Trophoblast cell (in vitro differentiated cells and primary cell): ENCODE data around the gene CSF1R.
"Not testable (repeated sequence)": the region's sequence is repeated elsewhere in the genome, so short reads cannot be mapped to it uniquely, and the experiment has no call there.

Experiments
- DNase-seq, 2 donors: peaks; one replicate each; pipeline ENCODE4 v3.0.0-alpha.2; 2016
- H2AFZ ChIP-seq: 2 replicates; pipeline ENCODE4 v1.6.1; 2013; ENCODE audit warnings: low read length, moderate library complexity, mild to moderate bottlenecking; ENCODE audit not compliant: insufficient read depth, poor library complexity
- H2AK5ac ChIP-seq: 2 replicates; pipeline ENCODE4 v1.6.1; 2013; ENCODE audit warnings: mild to moderate bottlenecking, low read length
- H2BK120ac ChIP-seq: 2 replicates; pipeline ENCODE4 v1.6.1; 2013; ENCODE audit warnings: low read length, mild to moderate bottlenecking, moderate library complexity; ENCODE audit not compliant: insufficient read depth, poor library complexity
- H2BK12ac ChIP-seq: 2 replicates; pipeline ENCODE4 v1.6.1; 2013; ENCODE audit warnings: mild to moderate bottlenecking, low read length, moderate library complexity
- H2BK5ac ChIP-seq: 2 replicates; pipeline ENCODE4 v1.6.1; 2013; ENCODE audit warnings: low read length, low read depth, moderate library complexity, mild to moderate bottlenecking; ENCODE audit not compliant: poor library complexity
- H3K14ac ChIP-seq: 2 replicates; pipeline ENCODE4 v1.6.1; 2013; ENCODE audit warnings: mild to moderate bottlenecking, low read length
- H3K18ac ChIP-seq: 2 replicates; pipeline ENCODE4 v1.6.1; 2013; ENCODE audit warnings: mild to moderate bottlenecking, low read length
- H3K23ac ChIP-seq: 2 replicates; pipeline ENCODE4 v1.6.1; 2013; ENCODE audit warnings: low read length
- H3K27ac ChIP-seq: 2 replicates; pipeline ENCODE4 v1.5.1; 2013; ENCODE audit warnings: low read depth, mild to moderate bottlenecking, inconsistent platforms, low read length, moderate library complexity
- H3K27me3 ChIP-seq: 2 replicates; pipeline ENCODE4 v1.6.1; 2013; ENCODE audit warnings: inconsistent platforms, mild to moderate bottlenecking, low read length, moderate library complexity; ENCODE audit not compliant: insufficient read depth
- H3K36me3 ChIP-seq, 2 experiments: 1 replicate in 1 of 2; 2 replicates in 1 of 2; pipeline ENCODE4 v1.6.1; 2013; ENCODE audit warnings: low read length in 2 of 2, mild to moderate bottlenecking in 2 of 2, moderate library complexity in 1 of 2; ENCODE audit not compliant: insufficient read depth in 2 of 2, control insufficient read depth in 1 of 2
- H3K4ac ChIP-seq: 2 replicates; pipeline ENCODE4 v1.6.1; 2013; ENCODE audit warnings: low read depth, mild to moderate bottlenecking, low read length, moderate library complexity
- H3K4me1 ChIP-seq, 2 experiments: 1 replicate in 1 of 2; 2 replicates in 1 of 2; pipeline ENCODE4 v1.6.1; 2013; ENCODE audit warnings: low read length in 2 of 2, mild to moderate bottlenecking in 2 of 2, moderate library complexity in 1 of 2; ENCODE audit not compliant: insufficient read depth in 2 of 2, control insufficient read depth in 1 of 2
- H3K4me2 ChIP-seq: 2 replicates; pipeline ENCODE4 v1.6.1; 2013; ENCODE audit warnings: inconsistent platforms, mild to moderate bottlenecking, low read length, moderate library complexity
- H3K4me3 ChIP-seq: 2 replicates; pipeline ENCODE4 v1.5.1; 2013; ENCODE audit warnings: mild to moderate bottlenecking, low read depth, low read length, inconsistent platforms
- H3K79me1 ChIP-seq: one replicate; pipeline ENCODE4 v1.6.1; 2013; ENCODE audit warnings: low read length
- H3K79me2 ChIP-seq: 2 replicates; pipeline ENCODE4 v1.6.1; 2013; ENCODE audit warnings: low read length, mild to moderate bottlenecking; ENCODE audit not compliant: control insufficient read depth, insufficient read depth, poor library complexity
- H3K9ac ChIP-seq: 2 replicates; pipeline ENCODE4 v1.6.1; 2013; ENCODE audit warnings: mild to moderate bottlenecking, low read length
- H3K9me3 ChIP-seq: 2 replicates; pipeline ENCODE4 v1.6.1; 2013; ENCODE audit warnings: low read depth, mild to moderate bottlenecking, control low read depth, inconsistent platforms, low read length; ENCODE audit not compliant: insufficient read depth
- H4K12ac ChIP-seq: 2 replicates; pipeline ENCODE4 v1.6.1; 2013; ENCODE audit warnings: low read depth, mild to moderate bottlenecking, low read length, moderate library complexity
- H4K8ac ChIP-seq: 2 replicates; pipeline ENCODE4 v1.6.1; 2013; ENCODE audit warnings: low read depth, mild to moderate bottlenecking, low read length, moderate library complexity
- H4K91ac ChIP-seq: one replicate; pipeline ENCODE4 v1.6.1; 2013; ENCODE audit warnings: low read depth, mild to moderate bottlenecking, low read length, moderate library complexity
- WGBS: extraction: QIAGEN DNeasy Blood & Tissue Kit; methylation state at CpG from one replicate; pipeline ENCODE4 v1.1.7; 2013; ENCODE audit warnings: missing lambda C conversion rate; ENCODE audit not compliant: insufficient read length, insufficient coverage; ENCODE audit errors: extremely low coverage; 5-methylcytosine and 5-hydroxymethylcytosine counted together

Gene CSF1R

GRCh38 chr5:150051657-150052195 lies 34.6 kb downstream of the CSF1R start:
- Histone ChIP-seq H3K79me2 (no peaks in the 10 kb centered on the region), H3K18ac (no peak overlapping the region), H3K27me3 (no peaks in the 10 kb centered on the region), H2BK5ac (no peak overlapping the region), H3K27ac (no peak overlapping the region), H3K9me3 (peaks cover 2% of the 10 kb centered on the region), H3K4ac (no peak overlapping the region), H4K91ac (no peak overlapping the region), H3K23ac (no peak overlapping the region), H4K12ac (no peak overlapping the region), H3K36me3 (peaks cover 74 to 87% of the 10 kb centered on the region in 2 experiments), H3K4me3 (no peak overlapping the region), H2BK12ac (no peak overlapping the region), H3K9ac (no peak overlapping the region), H3K4me2 (no peak overlapping the region), H3K4me1 (peaks cover 0 to 7% of the 10 kb centered on the region in 2 experiments), H3K14ac (no peak overlapping the region), H4K8ac (no peak overlapping the region), H2BK120ac (no peak overlapping the region), H2AK5ac (no peak overlapping the region), H3K79me1 (no peaks in the 10 kb centered on the region), H2AFZ (no peak overlapping the region)
- no peak for DNase-seq
- WGBS: no CpG with 5 or more reads among the region's 18 CpGs

- H4K12ac ChIP-seq, H3K4me3 ChIP-seq, H3K4me2 ChIP-seq, H4K91ac ChIP-seq, H3K14ac ChIP-seq, H2AK5ac ChIP-seq, H2BK120ac ChIP-seq, H3K4me1 ChIP-seq, H3K18ac ChIP-seq, H3K79me1 ChIP-seq, H3K4ac ChIP-seq, H3K27ac ChIP-seq, H4K8ac ChIP-seq, H2BK5ac ChIP-seq, H2BK12ac ChIP-seq, H3K27me3 ChIP-seq, H3K9me3 ChIP-seq, H3K79me2 ChIP-seq, H3K23ac ChIP-seq, H3K9ac ChIP-seq, H2AFZ ChIP-seq: not testable (repeated sequence)
- no CpG with 5 or more reads among the region's 14 CpGs for WGBS
- peak; percentile 88 to 91 for DNase-seq
- peaks cover 71 to 84% of the 10 kb centered on the region in 2 experiments for H3K36me3 ChIP-seq
Measured at GRCh38 chr5:150050172-150050811, 36.1 kb downstream of the CSF1R start.

- DNase-seq: no peak
- H2BK120ac ChIP-seq: no peak overlapping the region
- no peak overlapping the region for H3K23ac ChIP-seq
- H3K4ac ChIP-seq: no peak overlapping the region
- H2AFZ ChIP-seq: no peak overlapping the region
- no peak overlapping the region for H3K4me2 ChIP-seq
- no peak overlapping the region for H3K14ac ChIP-seq
- H3K79me1 ChIP-seq: no peaks in the 10 kb centered on the region
- H4K91ac ChIP-seq: no peak overlapping the region
- no peak overlapping the region for H2AK5ac ChIP-seq
- no peak overlapping the region for H3K27ac ChIP-seq
- H4K8ac ChIP-seq: no peak overlapping the region
- no peak overlapping the region for H3K4me3 ChIP-seq
- no peak overlapping the region for H3K9ac ChIP-seq
- no peak overlapping the region for H2BK5ac ChIP-seq
- H2BK12ac ChIP-seq: no peak overlapping the region
- no peak overlapping the region for H4K12ac ChIP-seq
- H3K79me2 ChIP-seq: no peaks in the 10 kb centered on the region
- H3K18ac ChIP-seq: no peak overlapping the region
- H3K36me3 ChIP-seq: peaks cover 49 to 72% of the 10 kb centered on the region in 2 experiments
- no peaks in the 10 kb centered on the region for H3K9me3 ChIP-seq
- no peaks in the 10 kb centered on the region for H3K27me3 ChIP-seq
- peaks cover 0 to 7% of the 10 kb centered on the region in 2 experiments for H3K4me1 ChIP-seq
- no CpG with 5 or more reads among the region's 6 CpGs for WGBS
Measured at GRCh38 chr5:150046031-150046430, 40.3 kb downstream of the CSF1R start.

GRCh38 chr5:150045549-150045948 lies 40.8 kb downstream of the CSF1R start:
- H3K4me1 ChIP-seq: peaks cover 0 to 7% of the 10 kb centered on the region in 2 experiments
- H3K4me2 ChIP-seq: no peak overlapping the region
- H4K12ac ChIP-seq: no peak overlapping the region
- no peaks in the 10 kb centered on the region for H3K79me2 ChIP-seq
- H2AFZ ChIP-seq: no peak overlapping the region
- H3K18ac ChIP-seq: no peak overlapping the region
- no peak for DNase-seq
- H3K27ac ChIP-seq: no peak overlapping the region
- no peak overlapping the region for H3K4me3 ChIP-seq
- H3K9ac ChIP-seq: no peak overlapping the region
- no peak overlapping the region for H4K8ac ChIP-seq
- no peak overlapping the region for H2BK120ac ChIP-seq
- no peak overlapping the region for H2BK5ac ChIP-seq
- H3K23ac ChIP-seq: no peak overlapping the region
- WGBS: no CpG with 5 or more reads among the region's 6 CpGs
- peaks cover 48 to 71% of the 10 kb centered on the region in 2 experiments for H3K36me3 ChIP-seq
- no peaks in the 10 kb centered on the region for H3K79me1 ChIP-seq
- H3K27me3 ChIP-seq: no peaks in the 10 kb centered on the region
- no peaks in the 10 kb centered on the region for H3K9me3 ChIP-seq
- H2AK5ac ChIP-seq: no peak overlapping the region
- no peak overlapping the region for H3K4ac ChIP-seq
- no peak overlapping the region for H2BK12ac ChIP-seq
- no peak overlapping the region for H3K14ac ChIP-seq
- H4K91ac ChIP-seq: no peak overlapping the region
